CD14-positive monocyte (primary cell): ENCODE measurements around the gene IPMK. TPM values are rescaled to one million over a fixed set of nuclear protein-coding genes. Genes with fewer than 3 reads are reported as not detected.

Experiments
- DNase-seq, 3 donors: peaks; one replicate each; pipeline ENCODE4 v3.0.0-alpha.2; 2011 to 2022
- H2AFZ ChIP-seq: 2 replicates; pipeline ENCODE4 v1.6.0; 2012; ENCODE audit warnings: mild to moderate bottlenecking, low read depth, low read length, inconsistent platforms; ENCODE audit not compliant: insufficient read depth, poor library complexity, severe bottlenecking
- H3K27ac ChIP-seq, 2 donors: 1 replicate in 1 of 2; 2 replicates in 1 of 2; pipeline ENCODE4 v1.5.1; 2012 to 2013; ENCODE audit warnings: low read length in 2 of 2, control low read depth in 1 of 2, inconsistent platforms in 1 of 2, low read depth in 1 of 2, mild to moderate bottlenecking in 1 of 2
- H3K27me3 ChIP-seq, 2 donors: one replicate each; pipeline versions ENCODE4 v1.6.0 to v1.6.1; 2011 to 2013; ENCODE audit warnings: low read length in 2 of 2; ENCODE audit not compliant: control insufficient read depth in 2 of 2, insufficient read depth in 2 of 2
- H3K36me3 ChIP-seq, 2 donors: replicated peaks in 1 of 2; 1 replicate in 1 of 2; 2 replicates in 1 of 2; pipeline versions ENCODE4 v1.5.1 to v1.6.1; 2012 to 2013; ENCODE audit warnings: low read length in 2 of 2, control low read depth in 1 of 2, inconsistent platforms in 1 of 2, mild to moderate bottlenecking in 1 of 2; ENCODE audit not compliant: insufficient read depth in 2 of 2, control insufficient read depth in 1 of 2
- H3K4me1 ChIP-seq, 2 donors: 1 replicate in 1 of 2; 2 replicates in 1 of 2; pipeline versions ENCODE4 v1.5.1 to v1.6.1; 2012 to 2013; ENCODE audit warnings: low read length in 2 of 2, control low read depth in 1 of 2, inconsistent platforms in 1 of 2, mild to moderate bottlenecking in 1 of 2, moderate library complexity in 1 of 2; ENCODE audit not compliant: insufficient read depth in 2 of 2, control insufficient read depth in 1 of 2
- H3K4me2 ChIP-seq: replicated peaks from 2 replicates; pipeline ENCODE3; 2012; ENCODE audit warnings: low read length, moderate library complexity, mild to moderate bottlenecking; ENCODE audit not compliant: poor library complexity, severe bottlenecking; ENCODE audit errors: extremely low read depth
- H3K4me3 ChIP-seq, 3 experiments: fragments of 200-600 bp in 1 of 3; sonication (generic) in 1 of 3; replicated peaks in 1 of 3; 1 replicate in 2 of 3; 2 replicates in 1 of 3; pipeline ENCODE4 v1.5.1; 2011 to 2013; ENCODE audit warnings: low read length in 3 of 3, mild to moderate bottlenecking in 3 of 3, control low read depth in 2 of 3, low read depth in 2 of 3, inconsistent platforms in 1 of 3, moderate library complexity in 1 of 3
- H3K79me2 ChIP-seq: 2 replicates; pipeline ENCODE4 v1.6.0; 2012; ENCODE audit warnings: mild to moderate bottlenecking, control low read depth, inconsistent platforms, low read length, moderate library complexity; ENCODE audit not compliant: insufficient read depth
- H3K9ac ChIP-seq: 2 replicates; pipeline ENCODE4 v1.6.0; 2017; ENCODE audit warnings: low read length, mild to moderate bottlenecking; ENCODE audit not compliant: insufficient read depth, poor library complexity, severe bottlenecking
- H3K9me3 ChIP-seq, 2 donors: replicated peaks in 1 of 2; 1 replicate in 1 of 2; 2 replicates in 1 of 2; pipeline versions ENCODE4 v1.5.1 to v1.6.1; 2012 to 2013; ENCODE audit warnings: low read length in 2 of 2, control low read depth in 1 of 2; ENCODE audit not compliant: control insufficient read depth in 1 of 2, insufficient read depth in 1 of 2
- H4K20me1 ChIP-seq: 2 replicates; pipeline ENCODE4 v1.6.0; 2012; ENCODE audit warnings: mild to moderate bottlenecking, low read length, control low read depth, moderate library complexity; ENCODE audit not compliant: insufficient read depth
- H3K27ac Mint-ChIP-seq, 7 donors: one replicate each; pipeline ENCODE4 v1.8.0; 2020; ENCODE audit warnings: mild to moderate bottlenecking in 7 of 7, mixed read lengths in 7 of 7, moderate library complexity in 6 of 7, inconsistent platforms in 2 of 7
- H3K27me3 Mint-ChIP-seq, 3 donors: one replicate each; pipeline ENCODE4 v1.8.0; 2021 to 2022; ENCODE audit warnings: low read depth in 3 of 3, mild to moderate bottlenecking in 3 of 3, mixed read lengths in 3 of 3, moderate library complexity in 3 of 3, inconsistent platforms in 1 of 3
- H3K36me3 Mint-ChIP-seq, 2 donors: one replicate each; pipeline ENCODE4 v1.8.0; 2020; ENCODE audit warnings: mixed read lengths in 2 of 2, inconsistent platforms in 1 of 2, mild to moderate bottlenecking in 1 of 2
- H3K4me1 Mint-ChIP-seq: one replicate; pipeline ENCODE4 v1.8.0; 2020; ENCODE audit warnings: mild to moderate bottlenecking, mixed read lengths
- H3K4me3 Mint-ChIP-seq, 2 donors: one replicate each; pipeline ENCODE4 v1.8.0; 2020; ENCODE audit warnings: mild to moderate bottlenecking in 2 of 2, mixed read lengths in 2 of 2, moderate library complexity in 1 of 2
- H3K9me3 Mint-ChIP-seq, 7 donors: one replicate each; pipeline ENCODE4 v1.8.0; 2020 to 2022; ENCODE audit warnings: mixed read lengths in 7 of 7, mild to moderate bottlenecking in 6 of 7, moderate library complexity in 6 of 7, inconsistent platforms in 2 of 7
- CTCF ChIP-seq: fragments of 200-600 bp; IDR thresholded peaks from one replicate; pipeline ENCODE4 v1.8.0; 2022; ENCODE audit warnings: antibody characterized with exemption, mild to moderate bottlenecking
- WGBS: methylation state at CpG from one replicate; pipeline ENCODE4 v1.1.5; 2013; ENCODE audit warnings: missing lambda C conversion rate; ENCODE audit not compliant: insufficient coverage; 5-methylcytosine and 5-hydroxymethylcytosine counted together
- intact Hi-C, 2 donors: fragments of 100-400 bp; cut with micrococcal nuclease; formaldehyde crosslinking; loops; one replicate each; pipeline versions ENCODE4 v1.15.0 to v1.15.1; 2023
- polyA plus RNA-seq, 3 donors: library from polyadenylated mRNA; depleted of rRNA in 1 of 3; unstranded in 2 of 3; stranded (reverse) in 1 of 3; fragments of 300-500 nt in 2 of 3; fragments of >200 nt in 1 of 3; fragmentation: Illumina TruSeq in 2 of 3; gene quantifications; 1 replicate in 2 of 3; 2 replicates in 1 of 3; pipeline ENCODE4 v1.2.3, GENCODE V29; 2012 to 2021

Gene IPMK
- polyA plus RNA-seq, 3 donors: 6.1 to 10.9 (median 8.8) TPM

GRCh38 chr10:58171146-58171545 lies 96.5 kb downstream of the IPMK start:
- Histone ChIP-seq H3K9me3 (no peaks in the 10 kb centered on the region), H4K20me1 (no peaks in the 10 kb centered on the region), H3K27me3 (peaks cover 0 to 2% of the 10 kb centered on the region in 2 donors), H2AFZ (no peak overlapping the region), H3K27ac (no peak overlapping the region), H3K79me2 (no peaks in the 10 kb centered on the region), H3K4me1 (no peaks in the 10 kb centered on the region), H3K4me3 (no peak overlapping the region), H3K9ac (no peak overlapping the region), H3K4me2 (no peak overlapping the region), H3K36me3 (no peaks in the 10 kb centered on the region)
- Mint-ChIP-seq H3K27me3 (peaks cover 1 to 5% (median 4%) of the 10 kb centered on the region in 3 donors), H3K36me3 (no peaks in the 10 kb centered on the region), H3K27ac (no peak overlapping the region), H3K4me1 (no peaks in the 10 kb centered on the region), H3K9me3 (peaks cover 0 to 4% (median 0%) of the 10 kb centered on the region in 7 donors), H3K4me3 (no peak overlapping the region)
- DNase-seq: no peak
- no peak for TF ChIP-seq CTCF
- intact Hi-C loops: no loop called here
- no CpG with 5 or more reads among the region's 1 CpG for WGBS

- Histone ChIP-seq H3K36me3 (no peaks in the 10 kb centered on the region), H3K79me2 (no peaks in the 10 kb centered on the region), H2AFZ (no peak overlapping the region), H3K4me1 (no peaks in the 10 kb centered on the region), H3K9me3 (no peaks in the 10 kb centered on the region), H4K20me1 (no peaks in the 10 kb centered on the region), H3K27ac (no peak overlapping the region), H3K4me3 (no peak overlapping the region), H3K27me3 (peaks cover 0 to 2% of the 10 kb centered on the region in 2 donors), H3K9ac (no peak overlapping the region), H3K4me2 (no peak overlapping the region)
- TF ChIP-seq CTCF: no peak
- H3K36me3 Mint-ChIP-seq: no peaks in the 10 kb centered on the region
- H3K9me3 Mint-ChIP-seq: no peaks in the 10 kb centered on the region
- no peak for DNase-seq
- intact Hi-C loops: no loop called here
- H3K4me3 Mint-ChIP-seq: no peak overlapping the region
- WGBS: 74% methylated on average over 4 of the region's 4 CpGs
- H3K27me3 Mint-ChIP-seq: peaks cover 0 to 7% (median 1%) of the 10 kb centered on the region in 3 donors
- no peak overlapping the region for H3K27ac Mint-ChIP-seq
- H3K4me1 Mint-ChIP-seq: no peaks in the 10 kb centered on the region
Measured at GRCh38 chr10:58164517-58164916, 103.2 kb downstream of the IPMK start.
